GM18867 (cell line): ENCODE measurements around the gene TRIM63.

ENCODE experiments used
- ATAC-seq: cut with Tn5 transposase; IDR thresholded peaks from one replicate; pipeline ENCODE4 v1.9.1; 2021; ENCODE audit warnings: mild to moderate bottlenecking, moderate library complexity; ENCODE audit not compliant: unreplicated experiment

TRIM63 gene

DNA sequence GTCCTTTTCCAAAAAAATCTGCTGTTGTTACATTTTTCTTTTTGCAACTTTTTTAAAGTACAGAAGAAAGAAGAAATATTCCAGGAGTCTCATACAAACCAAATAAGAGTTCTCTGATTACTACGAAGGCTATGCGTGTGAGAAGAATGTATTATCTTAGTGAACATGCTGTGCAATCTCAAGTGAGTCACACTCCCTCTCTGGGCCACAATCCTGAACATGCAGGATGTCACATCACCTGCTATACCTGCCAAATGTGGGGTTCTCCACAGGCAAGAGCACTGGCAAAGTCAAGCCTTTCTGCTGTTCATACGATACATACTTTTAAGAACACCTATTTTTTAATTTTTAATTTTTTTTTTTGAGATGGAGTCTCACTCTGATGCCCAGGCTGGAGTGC is 21.7 kb upstream of the TRIM63 start:
- ATAC-seq = no peak

DNA sequence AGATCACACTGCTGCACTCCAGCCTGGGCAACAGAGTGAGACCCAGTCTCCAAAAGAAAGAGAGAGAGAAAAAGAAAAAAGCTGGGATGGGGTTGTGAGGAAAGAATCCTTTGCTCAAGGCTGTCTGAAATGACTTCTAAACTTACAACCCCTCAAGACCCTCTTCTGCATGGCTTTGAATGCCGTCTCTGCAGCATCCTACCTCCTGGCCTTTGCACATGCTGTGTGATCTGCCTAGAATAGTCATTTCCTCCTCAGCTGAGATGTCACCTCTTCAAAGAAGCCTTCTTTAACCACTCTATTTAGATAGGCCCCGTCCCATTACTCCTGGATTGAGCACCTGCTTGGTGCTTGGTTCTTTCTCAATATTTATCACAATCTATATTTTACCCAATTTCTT is 17.4 kb upstream of the TRIM63 start:
- no peak for ATAC-seq

GRCh38 chr1:26084091-26084561 is 16.7 kb upstream of the TRIM63 start:
- no peak for ATAC-seq

DNA sequence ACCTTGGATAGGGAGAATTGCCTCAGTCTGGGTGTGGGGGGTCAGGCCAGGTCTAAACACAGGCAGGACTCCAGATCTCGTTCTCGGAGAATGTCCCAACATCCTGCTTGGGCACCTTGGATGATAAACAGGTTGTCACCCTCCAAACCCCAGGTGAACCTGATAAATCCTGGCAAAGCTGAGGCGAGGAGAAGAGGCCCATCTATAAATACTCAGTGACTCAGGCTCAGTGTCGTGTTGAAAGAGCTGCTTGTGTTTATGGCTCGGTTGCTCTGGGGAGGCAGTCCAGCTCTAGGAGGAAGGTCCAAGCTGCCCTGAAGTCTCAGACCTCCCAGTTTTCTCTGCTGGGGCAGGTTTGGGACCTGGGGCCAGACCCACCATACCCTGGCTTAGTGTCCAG is 15.8 kb upstream of the TRIM63 start:
- ATAC-seq = no peak

GRCh38 chr1:26082020-26082350 is 14.6 kb upstream of the TRIM63 start:
- ATAC-seq = no peak

GRCh38 chr1:26081267-26082019 is 14.0 kb upstream of the TRIM63 start:
- ATAC-seq = no peak

DNA sequence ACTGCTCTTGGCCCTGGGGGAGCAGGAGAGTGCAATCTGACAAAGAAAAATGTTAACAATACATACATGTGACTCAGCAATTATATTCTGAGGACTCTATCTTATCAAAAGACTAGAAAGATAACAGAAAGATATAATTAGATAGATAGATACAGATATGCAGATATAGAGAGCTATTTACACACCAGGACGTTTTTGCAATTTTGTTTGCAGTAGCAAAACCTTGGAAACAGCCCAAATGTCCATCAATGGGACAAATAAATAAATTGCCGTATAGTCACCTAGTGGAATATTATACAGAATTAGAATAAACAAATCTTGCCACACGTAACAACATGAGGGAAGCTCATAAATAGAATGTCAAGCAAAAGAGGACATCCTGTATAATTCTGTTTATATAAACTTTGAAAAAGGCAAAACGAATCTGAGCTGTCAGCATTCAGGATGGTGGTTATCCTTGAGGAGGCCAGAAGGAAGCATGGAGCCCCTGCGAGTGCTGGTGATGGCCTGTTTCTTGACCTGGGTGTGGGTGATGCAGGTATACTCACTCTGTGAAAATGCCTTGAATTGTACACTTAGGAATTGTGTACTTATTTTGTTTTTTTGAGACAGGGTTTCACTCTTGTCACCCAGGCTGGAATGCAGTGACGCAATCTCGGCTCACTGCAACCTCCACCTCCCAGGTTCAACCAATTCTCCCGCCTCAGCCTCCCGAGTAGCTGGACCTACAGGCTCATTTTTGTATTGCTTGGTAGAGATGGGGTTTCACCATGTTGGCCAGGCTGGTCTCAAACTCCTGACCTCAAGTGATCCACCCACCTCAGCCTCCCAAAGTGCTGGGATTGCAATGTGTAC is 12.8 kb upstream of the TRIM63 start:
- no peak for ATAC-seq

GRCh38 chr1:26079178-26079563 is 11.7 kb upstream of the TRIM63 start:
- ATAC-seq = no peak

- no peak for ATAC-seq
Observed at GRCh38 chr1:26078286-26079177, 11.1 kb upstream of the TRIM63 start.

- ATAC-seq = no peak
Observed at GRCh38 chr1:26077524-26077923, 10.1 kb upstream of the TRIM63 start.

GRCh38 chr1:26075421-26076144 is 8.2 kb upstream of the TRIM63 start:
- no peak for ATAC-seq

DNA sequence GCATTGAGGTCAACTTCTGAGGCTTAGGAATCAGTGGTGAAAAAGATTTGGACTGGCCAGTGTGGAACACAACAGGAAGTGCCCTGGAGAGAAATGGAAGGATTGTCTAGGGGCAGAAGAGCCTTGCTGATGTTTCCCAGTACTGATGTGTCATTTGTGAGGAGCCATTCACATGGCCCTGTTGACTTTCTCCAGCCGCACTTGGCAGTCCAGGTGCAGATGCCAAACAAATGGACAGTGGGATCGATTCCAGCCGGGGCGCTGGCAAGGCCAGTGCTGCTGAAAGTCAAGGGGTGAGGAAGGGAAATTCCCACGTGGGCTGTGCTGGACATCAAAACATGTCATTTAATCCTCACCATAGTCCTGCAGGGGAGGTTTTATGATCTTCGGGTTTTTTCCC is 4.9 kb upstream of the TRIM63 start:
- ATAC-seq = no peak

DNA sequence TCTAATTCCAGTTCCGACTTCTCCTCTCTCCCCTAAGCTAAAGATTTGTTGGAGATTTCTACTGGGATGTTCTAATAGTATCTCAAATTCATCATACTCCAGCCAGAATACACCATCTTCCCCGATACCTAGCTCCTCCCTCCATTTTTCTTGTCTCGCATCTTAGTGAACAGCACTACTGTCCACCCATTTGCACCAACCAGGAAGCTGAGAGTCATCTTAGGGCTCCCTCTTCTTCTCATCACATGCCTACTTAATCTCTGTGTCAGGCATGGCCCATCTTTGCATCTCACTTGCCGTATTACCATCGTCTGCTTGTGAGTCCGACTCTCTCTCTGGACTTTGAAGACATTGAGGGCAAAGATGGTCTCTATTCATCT is 3.5 kb upstream of the TRIM63 start:
- no peak for ATAC-seq

DNA sequence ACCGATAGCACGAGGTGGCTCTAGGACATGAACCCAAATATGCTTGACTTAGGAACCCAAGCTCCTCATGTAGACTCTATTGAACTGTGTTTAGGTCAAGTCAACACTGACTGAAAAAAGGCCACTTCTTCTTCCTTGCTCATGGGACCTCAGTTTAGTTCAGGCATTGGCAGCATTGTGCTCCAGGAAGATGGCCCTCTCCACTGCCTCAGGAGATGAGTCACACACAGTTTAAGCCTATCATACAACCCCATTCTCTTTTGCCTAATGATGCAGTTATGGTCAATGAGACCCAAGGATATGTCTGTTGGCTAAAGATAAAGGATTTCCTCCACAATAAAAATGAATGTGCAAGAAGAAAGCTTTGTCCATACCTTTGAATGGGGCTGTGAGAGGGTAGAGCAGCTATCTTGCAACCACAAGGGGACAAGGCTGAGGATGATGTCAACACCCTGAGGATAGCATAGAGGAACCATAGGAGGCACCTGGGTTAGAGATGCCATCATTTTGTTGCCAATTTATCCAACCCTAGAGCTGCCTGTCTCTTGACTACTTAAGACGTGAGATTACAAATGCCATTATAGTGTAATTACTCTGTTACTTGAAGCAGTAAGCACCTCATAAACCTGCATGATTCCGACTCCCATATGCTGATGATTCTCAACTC is 3.0 kb upstream of the TRIM63 start:
- no peak for ATAC-seq

GRCh38 chr1:26069941-26070295 is 2.5 kb upstream of the TRIM63 start:
- no peak for ATAC-seq

DNA sequence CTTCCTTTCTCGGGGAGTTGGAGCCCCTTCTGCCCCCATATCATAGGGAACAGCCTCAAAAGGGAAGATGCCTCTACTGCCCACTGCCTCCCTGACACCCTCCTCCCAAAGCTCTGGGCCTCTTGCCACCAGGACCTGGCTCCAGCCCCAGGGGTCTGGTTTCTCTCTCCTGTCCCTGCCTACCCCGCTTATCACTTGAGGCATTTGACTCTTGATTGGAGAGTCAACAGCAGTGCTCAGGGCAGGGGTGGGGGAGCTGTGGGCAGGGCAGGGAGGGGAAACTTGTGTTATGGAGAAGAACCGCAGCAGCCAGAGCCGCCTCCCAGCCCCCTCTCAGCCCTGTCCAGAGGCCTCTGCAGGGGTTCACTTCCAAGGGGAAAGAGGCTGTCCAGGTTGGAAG is 573 bp downstream of the TRIM63 start:
- ATAC-seq = no peak

GRCh38 chr1:26066160-26066559 is 1.3 kb downstream of the TRIM63 start:
- ATAC-seq = no peak

DNA sequence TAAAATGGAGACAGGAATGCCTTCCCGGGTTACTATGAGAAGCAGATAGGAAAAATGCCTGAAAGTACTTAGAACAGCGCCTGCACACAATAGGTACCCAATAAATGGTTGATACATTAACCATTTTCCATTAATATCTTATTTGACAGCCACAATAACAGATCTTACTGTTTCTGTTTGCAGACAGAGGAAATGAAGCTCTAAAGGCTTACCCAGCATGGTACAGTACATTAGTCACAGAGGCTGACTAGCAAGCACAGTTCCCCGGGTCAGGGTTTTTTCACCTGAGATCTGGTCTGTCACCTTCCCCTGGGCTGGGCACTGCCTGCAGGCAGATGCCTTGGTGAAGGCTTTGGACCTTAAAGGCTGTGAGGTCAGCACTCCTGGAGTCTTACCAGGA is 2.9 kb downstream of the TRIM63 start:
- ATAC-seq = no peak

DNA sequence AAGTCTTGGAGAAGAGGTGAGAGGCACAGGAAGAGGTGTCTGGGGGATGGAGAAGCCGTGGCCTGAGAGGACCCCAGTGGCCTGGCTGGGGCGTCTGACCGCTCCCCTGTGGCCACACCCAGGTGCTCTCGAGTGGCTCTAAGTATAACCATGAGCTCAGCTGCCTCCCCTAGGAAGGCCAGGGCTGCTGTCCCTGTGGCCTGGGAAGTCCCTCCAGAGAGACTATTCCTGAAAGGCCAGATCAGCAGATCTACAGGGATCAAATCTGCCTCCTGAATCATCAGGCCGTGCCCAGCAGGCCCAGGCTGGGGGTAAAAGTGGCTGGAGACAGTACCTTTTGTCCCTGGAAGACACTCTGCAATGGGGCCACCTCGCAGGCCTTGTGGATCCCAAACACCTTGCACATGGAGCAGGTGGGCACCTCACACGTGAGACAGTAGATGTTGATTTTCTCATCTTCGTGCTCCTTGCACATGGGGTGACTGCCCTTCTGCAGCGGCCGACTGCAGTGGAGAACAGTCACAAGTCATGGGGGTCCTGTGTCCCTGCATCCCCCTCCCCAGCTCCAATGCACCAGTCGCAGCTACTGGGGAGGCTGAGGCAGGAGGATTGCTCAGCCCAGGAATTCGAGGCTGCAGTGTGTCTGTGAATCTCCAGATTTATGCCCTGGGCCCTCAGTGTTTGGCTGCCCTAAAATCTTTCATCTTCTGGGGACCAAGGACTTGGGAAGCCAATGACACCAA is 6.4 kb downstream of the TRIM63 start:
- no peak for ATAC-seq

DNA sequence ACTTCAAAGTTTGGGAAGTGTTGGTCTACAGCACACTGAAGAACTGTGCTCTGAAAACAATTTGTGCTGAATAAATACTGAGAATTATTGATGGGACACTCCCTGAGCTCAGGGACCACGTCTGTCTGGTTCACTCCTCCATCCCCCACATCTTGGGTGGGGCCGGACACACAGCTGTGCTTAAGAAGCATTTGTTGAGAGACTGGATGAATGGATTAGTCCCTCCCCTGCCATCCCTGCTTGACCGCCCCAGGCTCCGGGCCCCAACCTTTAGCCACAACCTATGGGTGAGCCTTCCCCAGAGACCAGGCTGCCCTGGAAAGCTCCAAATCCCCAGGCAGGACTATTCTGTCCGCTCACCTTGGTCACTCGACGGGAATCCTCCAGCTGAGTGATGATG is 7.5 kb downstream of the TRIM63 start:
- no peak for ATAC-seq
